ENCODE results near the gene ATP2B1.

DNA sequence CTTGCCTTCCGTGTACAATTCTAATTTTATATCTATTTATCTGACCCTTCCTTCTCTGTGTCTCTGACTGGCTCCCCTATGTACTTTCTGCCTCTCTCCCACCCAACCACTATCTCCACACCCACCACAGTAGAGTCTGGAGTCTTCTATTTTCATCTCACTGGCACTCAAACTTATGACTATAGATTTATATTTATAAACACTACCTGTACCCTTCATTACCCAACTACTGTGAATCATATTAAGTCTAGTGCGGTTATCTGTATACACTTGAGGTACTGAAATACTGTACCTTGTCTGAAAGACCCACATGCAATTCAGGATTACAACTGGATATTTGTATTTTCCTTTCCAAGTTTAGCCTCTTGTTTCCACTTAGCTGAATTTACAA, 36.1 kb downstream of the ATP2B1 start:
- TF ChIP-seq SUZ12 (IDR thresholded peaks at IDR 0.05; ENCODE audit: extremely low read depth, insufficient read depth, insufficient read length) (no peak), ZNF274 (IDR thresholded peaks at IDR 0.05; ENCODE audit: low read depth, low read length) (no peak)
